ENCODE data around the gene PARP12. TPM values are rescaled to one million over a fixed set of nuclear protein-coding genes. Genes with fewer than 3 reads are reported as not detected.

Gene PARP12
- total RNA-seq, 2 donors from 2014 or later, result 21.9 to 46.4 TPM

GRCh38 chr7:140047197-140047596 is 15.6 kb downstream of the PARP12 start:
- Histone ChIP-seq H3K27me3 (replicated peaks; ENCODE audit: insufficient read depth) (no peaks in the 10 kb centered on the region), H3K4me1 (replicated peaks) (no peaks in the 10 kb centered on the region), H3K36me3 (no peaks in the 10 kb centered on the region), H3K9me3 (no peaks in the 10 kb centered on the region), H3K27ac (no peak overlapping the region), H3K4me3 (no peak overlapping the region)
- DNase-seq (ENCODE audit: low spot score), result no peak
- TF ChIP-seq, protein P1, sequence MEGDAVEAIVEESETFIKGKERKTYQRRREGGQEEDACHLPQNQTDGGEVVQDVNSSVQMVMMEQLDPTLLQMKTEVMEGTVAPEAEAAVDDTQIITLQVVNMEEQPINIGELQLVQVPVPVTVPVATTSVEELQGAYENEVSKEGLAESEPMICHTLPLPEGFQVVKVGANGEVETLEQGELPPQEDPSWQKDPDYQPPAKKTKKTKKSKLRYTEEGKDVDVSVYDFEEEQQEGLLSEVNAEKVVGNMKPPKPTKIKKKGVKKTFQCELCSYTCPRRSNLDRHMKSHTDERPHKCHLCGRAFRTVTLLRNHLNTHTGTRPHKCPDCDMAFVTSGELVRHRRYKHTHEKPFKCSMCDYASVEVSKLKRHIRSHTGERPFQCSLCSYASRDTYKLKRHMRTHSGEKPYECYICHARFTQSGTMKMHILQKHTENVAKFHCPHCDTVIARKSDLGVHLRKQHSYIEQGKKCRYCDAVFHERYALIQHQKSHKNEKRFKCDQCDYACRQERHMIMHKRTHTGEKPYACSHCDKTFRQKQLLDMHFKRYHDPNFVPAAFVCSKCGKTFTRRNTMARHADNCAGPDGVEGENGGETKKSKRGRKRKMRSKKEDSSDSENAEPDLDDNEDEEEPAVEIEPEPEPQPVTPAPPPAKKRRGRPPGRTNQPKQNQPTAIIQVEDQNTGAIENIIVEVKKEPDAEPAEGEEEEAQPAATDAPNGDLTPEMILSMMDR (IDR thresholded peaks at IDR 0.05), result no peak
- TF ChIP-seq POLR2A (IDR thresholded peaks at IDR 0.05), result no peak
- WGBS, result 98% methylated on average over 3 of the region's 3 CpGs
- intact Hi-C loops (cut with DNase I), result no loop called here

DNA sequence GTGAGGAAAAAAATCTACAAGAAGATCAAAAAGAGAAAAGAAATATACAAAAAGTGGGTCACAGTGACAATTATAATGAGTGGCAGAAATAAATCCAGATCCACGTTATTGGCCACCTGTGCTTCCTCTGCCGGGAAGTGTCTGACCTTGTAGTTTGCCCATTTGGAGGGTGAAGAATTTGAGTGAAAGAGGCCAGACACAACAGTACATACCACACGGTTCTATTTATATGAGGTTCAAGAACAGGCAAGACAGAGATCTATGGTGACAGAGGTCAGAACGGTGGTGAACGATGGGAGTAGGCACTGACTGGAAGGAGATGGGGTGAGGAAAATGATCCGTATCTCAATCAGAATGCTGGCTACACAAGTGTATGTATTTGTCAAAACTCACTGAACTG is 17.1 kb downstream of the PARP12 start:
- no peaks in the 10 kb centered on the region for H3K27me3 ChIP-seq (replicated peaks; ENCODE audit: insufficient read depth)
- intact Hi-C loops (cut with DNase I), result no loop called here
- H3K27ac ChIP-seq, result no peak overlapping the region
- no peak for DNase-seq (ENCODE audit: low spot score)
- no peaks in the 10 kb centered on the region for H3K9me3 ChIP-seq
- TF ChIP-seq POLR2AphosphoS5 (IDR thresholded peaks at IDR 0.05) (no peak), POLR2A (IDR thresholded peaks at IDR 0.05) (no peak)
- TF ChIP-seq, protein P1 (IDR thresholded peaks at IDR 0.05), result no peak
- WGBS, result 75% methylated on average over 6 of the region's 6 CpGs
- H3K4me3 ChIP-seq, result no peak overlapping the region
- no peaks in the 10 kb centered on the region for H3K4me1 ChIP-seq (replicated peaks)
- H3K36me3 ChIP-seq, result no peaks in the 10 kb centered on the region

- no peak for DNase-seq (ENCODE audit: low spot score)
- 91% methylated on average over 6 of the region's 6 CpGs for WGBS
- Histone ChIP-seq H3K9me3 (no peaks in the 10 kb centered on the region), H3K4me3 (no peak overlapping the region), H3K36me3 (no peaks in the 10 kb centered on the region), H3K4me1 (replicated peaks) (no peaks in the 10 kb centered on the region), H3K27me3 (replicated peaks; ENCODE audit: insufficient read depth) (no peaks in the 10 kb centered on the region), H3K27ac (no peak overlapping the region)
- TF ChIP-seq, protein P1 (IDR thresholded peaks at IDR 0.05), result no peak
- TF ChIP-seq POLR2AphosphoS5 (IDR thresholded peaks at IDR 0.05), result no peak
- no peak for TF ChIP-seq POLR2A (IDR thresholded peaks at IDR 0.05)
- intact Hi-C loops (cut with DNase I), result no loop called here
Observed at GRCh38 chr7:140044251-140044650, 18.5 kb downstream of the PARP12 start.

DNA sequence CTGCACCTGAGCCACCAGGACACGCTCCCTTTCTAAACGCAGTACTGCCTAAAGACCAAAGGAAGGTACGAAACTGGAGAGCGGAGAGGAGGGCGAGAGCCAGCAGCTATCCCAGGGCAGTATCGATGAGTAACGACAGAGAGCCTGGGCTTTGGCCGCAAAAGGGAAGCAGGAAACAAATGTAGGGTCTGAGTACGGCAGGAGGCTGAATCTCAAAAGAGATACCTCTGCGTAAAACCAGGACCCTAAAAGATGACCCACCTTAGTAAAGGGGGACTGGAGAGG is 20.4 kb downstream of the PARP12 start:
- Histone ChIP-seq H3K36me3 (no peaks in the 10 kb centered on the region), H3K27ac (no peak overlapping the region)
- TF ChIP-seq POLR2AphosphoS5 (IDR thresholded peaks at IDR 0.05) (no peak), POLR2A (IDR thresholded peaks at IDR 0.05) (no peak)
- TF ChIP-seq, protein P1 (IDR thresholded peaks at IDR 0.05), result no peak

GRCh38 chr7:140041659-140042385 is 20.9 kb downstream of the PARP12 start:
- 83% methylated on average over 12 of the region's 12 CpGs for WGBS
- Histone ChIP-seq H3K36me3 (no peaks in the 10 kb centered on the region), H3K4me1 (replicated peaks) (no peaks in the 10 kb centered on the region), H3K4me3 (no peak overlapping the region), H3K27ac (no peak overlapping the region), H3K9me3 (no peaks in the 10 kb centered on the region), H3K27me3 (replicated peaks; ENCODE audit: insufficient read depth) (no peaks in the 10 kb centered on the region)
- TF ChIP-seq POLR2AphosphoS5 (IDR thresholded peaks at IDR 0.05) (no peak), POLR2A (IDR thresholded peaks at IDR 0.05) (no peak)
- TF ChIP-seq, protein P1 (IDR thresholded peaks at IDR 0.05), result no peak
- intact Hi-C loops (cut with DNase I), result no loop called here
- no peak for DNase-seq (ENCODE audit: low spot score)

More for the DNA sequence above, 20.4 kb downstream of the PARP12 start:
- Histone ChIP-seq H3K9me3 (no peaks in the 10 kb centered on the region), H3K4me3 (no peak overlapping the region), H3K4me1 (replicated peaks) (no peaks in the 10 kb centered on the region), H3K27me3 (replicated peaks; ENCODE audit: insufficient read depth) (no peaks in the 10 kb centered on the region)
- no peak for DNase-seq (ENCODE audit: low spot score)
- intact Hi-C loops (cut with DNase I), result no loop called here
- 88% methylated on average over 10 of the region's 10 CpGs for WGBS

All from prostate gland (tissue), 2 donors.